Measurements from ENCODE around the gene SIN3A.

DNA sequence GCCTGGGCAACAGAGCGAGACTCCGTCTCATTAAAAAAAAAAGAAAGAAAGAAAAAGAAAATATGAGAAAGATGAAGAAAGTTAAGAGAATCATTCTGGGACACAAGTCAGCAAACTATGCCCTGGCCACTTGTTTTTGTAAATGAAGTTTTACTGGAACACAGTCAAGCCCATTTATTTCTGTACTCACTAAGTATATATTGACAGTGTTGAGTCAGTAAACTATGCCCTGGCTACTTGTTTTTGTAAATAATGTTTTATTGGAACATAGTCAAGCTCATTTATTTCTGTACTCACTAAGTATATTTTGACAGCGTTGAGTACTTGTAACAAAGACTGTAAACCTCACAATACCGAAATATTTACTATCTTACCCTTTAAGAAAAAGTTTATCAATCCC lies 42.2 kb upstream of the SIN3A start:
- TF ChIP-seq CTCF (IDR thresholded peaks at IDR 0.05) (no peak), EZH2 (IDR thresholded peaks at IDR 0.05; ENCODE audit: borderline replicate concordance, insufficient read depth, low read depth, low read length, poor library complexity, severe bottlenecking) (no peak)
